Endothelial cell of umbilical vein (primary cell): Measurements from ENCODE around the gene OPCML. TPM values are rescaled to one million over a fixed set of nuclear protein-coding genes. Genes with fewer than 3 reads are reported as not detected.

Source experiments
- BruUV-seq: library from RNA; stranded (reverse); fragments of 400-500 nt; replicated peaks from 2 replicates; lab custom pipeline; 2021; lab: Mats Ljungman, UMichigan
- CTCF ChIA-PET: fragments of 300-600, 350-600 bp; sonication (Branson Sonifier 250); formaldehyde crosslinking; loops from one replicate; lab custom pipeline; 2021; ENCODE audit warnings: antibody characterized with exemption, inconsistent platforms; lab: Charles Lee
- POLR2A ChIA-PET: fragments of 300-600, 350-600 bp; sonication (Branson Sonifier 250); formaldehyde crosslinking; loops from one replicate; lab custom pipeline; 2021; ENCODE audit warnings: antibody characterized with exemption, inconsistent platforms; lab: Charles Lee
- DNase-seq: peaks from one replicate; pipeline ENCODE4 v3.0.0-alpha.2; 2011; ENCODE audit warnings: low read depth, low spot score
- FAIRE-seq: peaks from 2 replicates; lab custom pipeline; 2011; peaks lifted over from hg19 to GRCh38; lab: Jason Lieb, UNC
- H2AFZ ChIP-seq: 2 replicates; pipeline ENCODE4 v1.6.0; 2012; ENCODE audit warnings: low read depth, low read length, control low read depth, inconsistent platforms
- H3K27ac ChIP-seq: 2 replicates; pipeline ENCODE4 v1.5.1; 2011; ENCODE audit warnings: low read depth, mild to moderate bottlenecking, control low read depth, low read length, moderate library complexity; ENCODE audit not compliant: insufficient read depth
- H3K27me3 ChIP-seq, 2 experiments: 2 replicates each; pipeline versions ENCODE4 v1.6.0 to v1.6.1; 2011; ENCODE audit warnings: low read length in 2 of 2, mixed read lengths in 1 of 2; ENCODE audit not compliant: control insufficient read depth in 2 of 2, insufficient read depth in 2 of 2
- H3K36me3 ChIP-seq, 2 experiments: 2 replicates in 1 of 2; 3 replicates in 1 of 2; pipeline ENCODE4 v1.5.1; 2011; ENCODE audit warnings: low read length in 2 of 2, mild to moderate bottlenecking in 1 of 2, moderate library complexity in 1 of 2; ENCODE audit not compliant: control insufficient read depth in 2 of 2, insufficient read depth in 2 of 2; ENCODE audit errors: extremely low read depth in 1 of 2
- H3K4me1 ChIP-seq: 3 replicates; pipeline ENCODE4 v1.5.1; 2011; ENCODE audit warnings: mild to moderate bottlenecking, low read length; ENCODE audit not compliant: control insufficient read depth, insufficient read depth; ENCODE audit errors: extremely low read depth
- H3K4me2 ChIP-seq: 2 replicates; pipeline ENCODE4 v1.6.1; 2011; ENCODE audit warnings: low read length, control low read depth, mixed read lengths; ENCODE audit not compliant: insufficient read depth
- H3K4me3 ChIP-seq, 3 experiments: fragments of 200-600 bp in 1 of 3; sonication (generic), shearing (Covaris generic) in 1 of 3; replicated peaks in 1 of 3; 2 replicates each; pipeline ENCODE4 v1.5.1; 2011 to 2016; ENCODE audit warnings: control low read depth in 3 of 3, low read length in 3 of 3, mild to moderate bottlenecking in 2 of 3, inconsistent platforms in 1 of 3, low read depth in 1 of 3, moderate library complexity in 1 of 3; ENCODE audit not compliant: insufficient read depth in 1 of 3
- H3K79me2 ChIP-seq: 2 replicates; pipeline ENCODE4 v1.6.0; 2012; ENCODE audit warnings: low read length, inconsistent platforms; ENCODE audit not compliant: control insufficient read depth, insufficient read depth
- H3K9ac ChIP-seq: replicated peaks from 2 replicates; pipeline ENCODE3; 2011; ENCODE audit warnings: low read length, control low read depth; ENCODE audit not compliant: insufficient read depth; ENCODE audit errors: extremely low read depth
- H3K9me1 ChIP-seq: replicated peaks from 3 replicates; pipeline ENCODE4 v1.6.0; 2011; ENCODE audit warnings: mild to moderate bottlenecking, low read length; ENCODE audit not compliant: control insufficient read depth, insufficient read depth; ENCODE audit errors: extremely low read depth
- H3K9me3 ChIP-seq: replicated peaks from 2 replicates; pipeline ENCODE4 v1.5.1; 2012; ENCODE audit warnings: low read length, inconsistent platforms; ENCODE audit not compliant: control insufficient read depth, insufficient read depth
- H4K20me1 ChIP-seq: replicated peaks from 2 replicates; pipeline ENCODE3; 2011; ENCODE audit warnings: mild to moderate bottlenecking, low read length; ENCODE audit not compliant: control insufficient read depth, insufficient read depth; ENCODE audit errors: extremely low read depth
- EZH2 ChIP-seq: IDR thresholded peaks from 2 replicates; pipeline ENCODE4 v1.6.1; 2012; ENCODE audit warnings: borderline replicate concordance, low read depth, mild to moderate bottlenecking, moderate library complexity, low read length, inconsistent platforms; ENCODE audit not compliant: severe bottlenecking
- FOS ChIP-seq: IDR thresholded peaks from 2 replicates; pipeline ENCODE4 v1.6.1; 2011; ENCODE audit warnings: mild to moderate bottlenecking, low read length, moderate library complexity, borderline replicate concordance; ENCODE audit not compliant: insufficient read depth
- GATA2 ChIP-seq: IDR thresholded peaks from 2 replicates; pipeline ENCODE4 v1.7.0; 2011; ENCODE audit warnings: low read depth, mild to moderate bottlenecking, moderate library complexity, mixed read lengths, low read length; ENCODE audit not compliant: insufficient read length, insufficient read depth
- JUN ChIP-seq: IDR thresholded peaks from 2 replicates; pipeline ENCODE4 v1.6.1; 2011; ENCODE audit warnings: borderline replicate concordance, low read depth; ENCODE audit not compliant: insufficient read length, insufficient read depth
- MYC ChIP-seq: IDR thresholded peaks from one replicate; pipeline ENCODE4 v1.6.1; 2011; ENCODE audit warnings: mild to moderate bottlenecking, low read depth, low read length
- POLR2A ChIP-seq: IDR thresholded peaks from 2 replicates; pipeline ENCODE4 v1.6.1; 2012; ENCODE audit warnings: low read depth, mild to moderate bottlenecking, control low read depth, low read length
- POLR2AphosphoS5 ChIP-seq: IDR thresholded peaks from 2 replicates; pipeline ENCODE4 v1.6.1; 2012; ENCODE audit warnings: low read depth, mild to moderate bottlenecking, control low read depth, low read length, moderate library complexity; ENCODE audit not compliant: insufficient read depth
- dilution Hi-C: fragments of 300-500 bp; cut with MboI; formaldehyde crosslinking; loops from one replicate; pipeline ENCODE4 v1.15.0; 2019; ENCODE audit warnings: low sequenced_read_pairs; ENCODE audit not compliant: extremely low pct_ligation_motif_present
- intact Hi-C: fragments of 100-400 bp; cut with micrococcal nuclease; formaldehyde crosslinking; loops from one replicate; pipeline ENCODE4 v1.10.0; 2022
- polyA plus RNA-seq, 4 experiments: library from polyadenylated mRNA; depleted of rRNA in 3 of 4; stranded (reverse) in 3 of 4; unstranded in 1 of 4; fragments of >200 nt; gene quantifications; 2 replicates each; pipeline versions ENCODE4 v1.2.1 to v1.2.3, GENCODE V29; 2011 to 2012; ENCODE audit warnings: missing spikeins in 1 of 4
- total RNA-seq: library from RNA; stranded (reverse); gene quantifications from 2 replicates; pipeline ENCODE4 v1.2.3, GENCODE V29; 2021
- TF ChIP-seq, protein P1 (sequence below), 2 donors: IDR thresholded peaks; 1 replicate in 1 of 2; 2 replicates in 1 of 2; pipeline ENCODE4 v1.5.1; 2011; ENCODE audit warnings: low read length in 2 of 2, mild to moderate bottlenecking in 2 of 2, moderate library complexity in 2 of 2, control low read depth in 1 of 2, inconsistent platforms in 1 of 2, low read depth in 1 of 2; ENCODE audit not compliant: insufficient read depth in 1 of 2; ENCODE audit errors: extremely low read depth in 1 of 2
- TF ChIP-seq, protein P2 (sequence below): IDR thresholded peaks from 2 replicates; pipeline ENCODE4 v1.6.1; 2011; ENCODE audit not compliant: insufficient read depth, insufficient read length

OPCML gene
- total and polyA plus RNA-seq, 2 donors (not counting 3 experiments of a cell fraction or from before 2014, with no cell fraction given), result not detected

DNA sequence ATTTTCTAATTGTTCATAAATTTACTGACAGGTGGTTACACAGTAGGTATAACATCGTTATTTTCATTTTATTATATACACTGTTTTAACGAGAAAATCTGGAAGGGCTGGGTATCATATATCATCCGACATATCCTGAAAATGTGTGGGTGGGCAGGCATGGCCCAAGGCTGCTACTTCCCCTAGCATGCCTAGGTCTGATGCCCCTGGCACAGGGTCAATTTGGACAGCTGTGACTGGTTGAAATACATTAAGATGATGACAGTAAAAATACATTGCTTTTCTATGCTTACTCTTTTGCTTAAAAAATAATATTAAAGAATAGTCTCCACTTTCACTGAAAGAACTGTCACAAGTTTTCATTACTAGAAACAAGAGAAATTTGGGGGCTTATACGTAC, 908.8 kb downstream of the OPCML start:
- intact Hi-C loops (no loop called here), dilution Hi-C loops (no loop called here)
- no peaks in the 10 kb centered on the region for H4K20me1 ChIP-seq
- H3K79me2 ChIP-seq, result no peaks in the 10 kb centered on the region
- no peaks in the 10 kb centered on the region for H3K36me3 ChIP-seq
- H3K9me3 ChIP-seq, result no peaks in the 10 kb centered on the region
- TF ChIP-seq, protein P1, sequence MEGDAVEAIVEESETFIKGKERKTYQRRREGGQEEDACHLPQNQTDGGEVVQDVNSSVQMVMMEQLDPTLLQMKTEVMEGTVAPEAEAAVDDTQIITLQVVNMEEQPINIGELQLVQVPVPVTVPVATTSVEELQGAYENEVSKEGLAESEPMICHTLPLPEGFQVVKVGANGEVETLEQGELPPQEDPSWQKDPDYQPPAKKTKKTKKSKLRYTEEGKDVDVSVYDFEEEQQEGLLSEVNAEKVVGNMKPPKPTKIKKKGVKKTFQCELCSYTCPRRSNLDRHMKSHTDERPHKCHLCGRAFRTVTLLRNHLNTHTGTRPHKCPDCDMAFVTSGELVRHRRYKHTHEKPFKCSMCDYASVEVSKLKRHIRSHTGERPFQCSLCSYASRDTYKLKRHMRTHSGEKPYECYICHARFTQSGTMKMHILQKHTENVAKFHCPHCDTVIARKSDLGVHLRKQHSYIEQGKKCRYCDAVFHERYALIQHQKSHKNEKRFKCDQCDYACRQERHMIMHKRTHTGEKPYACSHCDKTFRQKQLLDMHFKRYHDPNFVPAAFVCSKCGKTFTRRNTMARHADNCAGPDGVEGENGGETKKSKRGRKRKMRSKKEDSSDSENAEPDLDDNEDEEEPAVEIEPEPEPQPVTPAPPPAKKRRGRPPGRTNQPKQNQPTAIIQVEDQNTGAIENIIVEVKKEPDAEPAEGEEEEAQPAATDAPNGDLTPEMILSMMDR (IDR thresholded peaks at IDR 0.05; ENCODE audit: extremely low read depth in 1 of 2, insufficient read depth in 1 of 2, low read depth in 1 of 2, low read length in 2 of 2), result no peak
- no peak for TF ChIP-seq POLR2A
- no peak for TF ChIP-seq EZH2
- TF ChIP-seq, protein P2, sequence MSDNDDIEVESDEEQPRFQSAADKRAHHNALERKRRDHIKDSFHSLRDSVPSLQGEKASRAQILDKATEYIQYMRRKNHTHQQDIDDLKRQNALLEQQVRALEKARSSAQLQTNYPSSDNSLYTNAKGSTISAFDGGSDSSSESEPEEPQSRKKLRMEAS, result no peak
- TF ChIP-seq MYC, result no peak
- TF ChIP-seq POLR2AphosphoS5, result no peak
- no peak for TF ChIP-seq FOS
- no peak for TF ChIP-seq JUN
- no peak for TF ChIP-seq GATA2
- no peaks in the 10 kb centered on the region for H3K4me1 ChIP-seq
- H3K9me1 ChIP-seq, result no peaks in the 10 kb centered on the region
- no peak overlapping the region for H2AFZ ChIP-seq
- no peak for FAIRE-seq
- CTCF ChIA-PET, result no interaction called here
- POLR2A ChIA-PET, result no interaction called here
- no peaks in the 10 kb centered on the region for H3K27me3 ChIP-seq
- BruUV-seq, result no TSS peak
- no peak for DNase-seq
- no peak overlapping the region for H3K9ac ChIP-seq
- H3K4me3 ChIP-seq, result no peak overlapping the region
- no peak overlapping the region for H3K4me2 ChIP-seq
- H3K27ac ChIP-seq, result no peak overlapping the region
